ENCODE data around the gene TREML1.
A peak's percentile ranks its signal among the peaks of the same experiment; 100 is the strongest.

DNA sequence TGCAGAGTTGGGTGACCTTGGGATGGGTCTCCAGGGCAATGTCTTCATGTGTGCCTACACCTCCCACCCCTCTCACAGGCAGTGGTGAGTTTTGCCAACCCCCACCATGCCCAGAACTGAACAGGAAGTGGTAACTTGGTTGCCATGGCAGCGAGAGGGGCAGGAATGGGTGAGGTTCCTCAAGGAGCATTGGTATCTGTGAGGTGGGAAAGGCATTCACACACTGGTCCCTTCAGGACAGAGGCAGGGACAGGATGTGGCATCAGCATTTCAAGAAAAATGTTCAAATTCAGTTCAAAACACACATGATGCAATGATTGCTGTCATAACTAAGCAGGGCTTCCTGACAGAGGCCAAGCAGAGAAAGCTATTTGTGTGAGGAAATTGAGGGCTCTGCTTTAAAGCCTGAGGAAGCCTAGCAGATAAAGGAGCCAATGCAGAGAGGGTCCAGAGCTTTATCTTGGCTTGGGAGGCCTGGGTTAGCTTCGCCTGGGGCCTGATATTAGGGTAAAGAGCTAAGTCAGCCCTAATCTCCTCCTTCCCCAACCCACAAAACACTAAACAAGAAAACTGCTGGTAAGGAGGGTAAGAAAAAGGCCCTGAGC is 46.3 kb upstream of the TREML1 start:
- TF ChIP-seq, protein P1, sequence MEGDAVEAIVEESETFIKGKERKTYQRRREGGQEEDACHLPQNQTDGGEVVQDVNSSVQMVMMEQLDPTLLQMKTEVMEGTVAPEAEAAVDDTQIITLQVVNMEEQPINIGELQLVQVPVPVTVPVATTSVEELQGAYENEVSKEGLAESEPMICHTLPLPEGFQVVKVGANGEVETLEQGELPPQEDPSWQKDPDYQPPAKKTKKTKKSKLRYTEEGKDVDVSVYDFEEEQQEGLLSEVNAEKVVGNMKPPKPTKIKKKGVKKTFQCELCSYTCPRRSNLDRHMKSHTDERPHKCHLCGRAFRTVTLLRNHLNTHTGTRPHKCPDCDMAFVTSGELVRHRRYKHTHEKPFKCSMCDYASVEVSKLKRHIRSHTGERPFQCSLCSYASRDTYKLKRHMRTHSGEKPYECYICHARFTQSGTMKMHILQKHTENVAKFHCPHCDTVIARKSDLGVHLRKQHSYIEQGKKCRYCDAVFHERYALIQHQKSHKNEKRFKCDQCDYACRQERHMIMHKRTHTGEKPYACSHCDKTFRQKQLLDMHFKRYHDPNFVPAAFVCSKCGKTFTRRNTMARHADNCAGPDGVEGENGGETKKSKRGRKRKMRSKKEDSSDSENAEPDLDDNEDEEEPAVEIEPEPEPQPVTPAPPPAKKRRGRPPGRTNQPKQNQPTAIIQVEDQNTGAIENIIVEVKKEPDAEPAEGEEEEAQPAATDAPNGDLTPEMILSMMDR (IDR thresholded peaks at IDR 0.05) = no peak
- TF ChIP-seq POLR2A (IDR thresholded peaks at IDR 0.05) = peak in 1 of 4 donors; percentile 18

All from esophagus squamous epithelium (tissue), 4 donors.